ENCODE results near the gene FAHD1. TPM values are rescaled to one million over a fixed set of nuclear protein-coding genes. Genes with fewer than 3 reads are reported as not detected.

The FAHD1 gene
- total RNA-seq = 80.6 and 101 TPM in 2 replicates
- polyA plus RNA-seq = 59.4 and 76.6 TPM in 2 replicates

GRCh38 chr16:1826691-1827573 lies at the start of gene FAHD1, which contains the start of gene HAGH:
Gene FAHD1, plus strand, starts transcription at chr16:1827206. Its CDS starts 33 bp downstream, at chr16:1827239.
Gene HAGH, minus strand, starts transcription at chr16:1826825. Its CDS starts 38 bp downstream, at chr16:1826787.
- Histone ChIP-seq H3K79me2 (peaks cover 75% of the 10 kb centered on the region), H3K36me3 (replicated peaks; ENCODE audit: insufficient read depth, low read depth) (no peaks in the 10 kb centered on the region), H3K27ac (peak within 1 kb of the TSS; percentile 91), H3K27me3 (no peaks in the 10 kb centered on the region), H3K4me1 (ENCODE audit: insufficient read depth) (peaks cover 13% of the 10 kb centered on the region), H3K9me2 (replicated peaks; ENCODE audit: insufficient read depth) (no peaks in the 10 kb centered on the region), H3K9me3 (ENCODE audit: low read depth) (no peaks in the 10 kb centered on the region), H3K4me2 (peak within 1 kb of the TSS; percentile 95), H4K20me1 (ENCODE audit: insufficient read depth, poor library complexity, severe bottlenecking) (no peaks in the 10 kb centered on the region), H3K4me3 (peak within 1 kb of the TSS; percentile 99), H2AFZ (peak within 1 kb of the TSS; percentile 96)
- DNase-seq (ENCODE audit: low spot score) = peak; percentile 97
- WGBS (ENCODE audit: low lambda C conversion rate, missing lambda C conversion rate) = 3% methylated on average over 77 of the region's 104 CpGs
- TF ChIP-seq EZH2 (IDR thresholded peaks at IDR 0.05; ENCODE audit: borderline replicate concordance) (no peak), CTCF (IDR thresholded peaks at IDR 0.05; ENCODE audit: poor library complexity) (no peak)

GRCh38 chr16:1777375-1778199 lies 49.4 kb upstream of the FAHD1 start:
- Histone ChIP-seq H3K27me3 (no peaks in the 10 kb centered on the region), H3K4me2 (no peak overlapping the region), H3K9me2 (replicated peaks; ENCODE audit: insufficient read depth) (no peaks in the 10 kb centered on the region), H3K27ac (no peak overlapping the region), H3K9me3 (ENCODE audit: low read depth) (no peaks in the 10 kb centered on the region), H3K79me2 (peaks cover 41% of the 10 kb centered on the region), H2AFZ (no peak overlapping the region), H3K4me3 (no peak overlapping the region), H3K36me3 (replicated peaks; ENCODE audit: insufficient read depth, low read depth) (no peaks in the 10 kb centered on the region), H4K20me1 (ENCODE audit: insufficient read depth, poor library complexity, severe bottlenecking) (peaks cover 18% of the 10 kb centered on the region), H3K4me1 (ENCODE audit: insufficient read depth) (peaks cover 18% of the 10 kb centered on the region)
- TF ChIP-seq CTCF (IDR thresholded peaks at IDR 0.05; ENCODE audit: poor library complexity) (no peak), EZH2 (IDR thresholded peaks at IDR 0.05; ENCODE audit: borderline replicate concordance) (no peak), EZH2phosphoT487 (IDR thresholded peaks at IDR 0.05; ENCODE audit: low read depth, severe bottlenecking, unreplicated experiment) (no peak)
- WGBS (ENCODE audit: low lambda C conversion rate, missing lambda C conversion rate) = 90% methylated on average over 35 of the region's 36 CpGs
- no peak for DNase-seq (ENCODE audit: low spot score)

- Histone ChIP-seq H3K27me3 (no peaks in the 10 kb centered on the region), H3K9me2 (replicated peaks; ENCODE audit: insufficient read depth) (no peaks in the 10 kb centered on the region), H3K9me3 (ENCODE audit: low read depth) (no peaks in the 10 kb centered on the region), H2AFZ (no peak overlapping the region), H3K4me1 (ENCODE audit: insufficient read depth) (peaks cover 18% of the 10 kb centered on the region), H3K79me2 (peaks cover 42% of the 10 kb centered on the region), H3K36me3 (replicated peaks; ENCODE audit: insufficient read depth, low read depth) (no peaks in the 10 kb centered on the region), H4K20me1 (ENCODE audit: insufficient read depth, poor library complexity, severe bottlenecking) (peaks cover 16% of the 10 kb centered on the region), H3K4me2 (no peak overlapping the region), H3K27ac (no peak overlapping the region), H3K4me3 (no peak overlapping the region)
- TF ChIP-seq EZH2phosphoT487 (IDR thresholded peaks at IDR 0.05; ENCODE audit: low read depth, severe bottlenecking, unreplicated experiment) (no peak), CTCF (IDR thresholded peaks at IDR 0.05; ENCODE audit: poor library complexity) (no peak), EZH2 (IDR thresholded peaks at IDR 0.05; ENCODE audit: borderline replicate concordance) (no peak)
- 88% methylated on average over 28 of the region's 34 CpGs for WGBS (ENCODE audit: low lambda C conversion rate, missing lambda C conversion rate)
- no peak for DNase-seq (ENCODE audit: low spot score)
These were observed 48.5 kb upstream of the FAHD1 start for GRCh38 chr16:1778200-1779179.
